Brain microvascular endothelial cell (primary cell): ENCODE data around the gene AGBL1.
"Not testable (repeated sequence)": the region's sequence is repeated elsewhere in the genome, so short reads cannot be mapped to it uniquely, and the experiment has no call there.

ENCODE experiments used
- DNase-seq: peaks from one replicate; pipeline ENCODE4 v3.0.0-alpha.2; 2020
- H3K27ac ChIP-seq: fragments of 250-450 bp; sonication (Bioruptor Pico); 2 replicates; pipeline ENCODE4 v1.5.1; 2020; ENCODE audit warnings: mild to moderate bottlenecking, moderate library complexity
- H3K27me3 ChIP-seq: fragments of 250-450 bp; sonication (Bioruptor Pico); replicated peaks from 2 replicates; pipeline ENCODE4 v1.5.1; 2020; ENCODE audit warnings: mild to moderate bottlenecking
- H3K36me3 ChIP-seq: fragments of 250-450 bp; sonication (Bioruptor Pico); replicated peaks from 2 replicates; pipeline ENCODE4 v1.5.1; 2020; ENCODE audit warnings: mild to moderate bottlenecking
- H3K4me3 ChIP-seq: 2 replicates; pipeline ENCODE4 v1.5.1; 2011; ENCODE audit warnings: low read depth, mild to moderate bottlenecking, control low read depth, low read length, moderate library complexity
- CTCF ChIP-seq: IDR thresholded peaks from 2 replicates; pipeline ENCODE4 v1.5.1; 2011; ENCODE audit warnings: low read depth, mild to moderate bottlenecking, moderate library complexity, low read length, control low read depth, inconsistent platforms; ENCODE audit errors: missing control alignments
- in situ Hi-C: cut with HindIII; loops from 2 replicates; pipeline ENCODE4 v1.10.0; 2017; ENCODE audit warnings: low sequenced_read_pairs, low pct_ligation_motif_present

AGBL1 gene

GRCh38 chr15:86121568-86122225, 42.0 kb downstream of the AGBL1 start:
- no peak overlapping the region for H3K4me3 ChIP-seq
- H3K27me3 ChIP-seq = no peaks in the 10 kb centered on the region
- no peak overlapping the region for H3K27ac ChIP-seq
- no peaks in the 10 kb centered on the region for H3K36me3 ChIP-seq
- no peak for DNase-seq
- no peak for TF ChIP-seq CTCF
- in situ Hi-C loops = no loop called here

- in situ Hi-C loops, H3K27ac ChIP-seq, DNase-seq, H3K4me3 ChIP-seq, H3K36me3 ChIP-seq, H3K27me3 ChIP-seq: not testable (repeated sequence)
These were observed 43.2 kb downstream of the AGBL1 start for GRCh38 chr15:86122691-86123391.

GRCh38 chr15:86125775-86126174, 46.1 kb downstream of the AGBL1 start:
- Histone ChIP-seq H3K4me3 (no peak overlapping the region), H3K27me3 (no peaks in the 10 kb centered on the region), H3K36me3 (no peaks in the 10 kb centered on the region), H3K27ac (no peak overlapping the region)
- in situ Hi-C loops = no loop called here
- DNase-seq = no peak
- no peak for TF ChIP-seq CTCF

- TF ChIP-seq CTCF = no peak
- Histone ChIP-seq H3K4me3 (no peak overlapping the region), H3K27me3 (no peaks in the 10 kb centered on the region), H3K27ac (no peak overlapping the region), H3K36me3 (no peaks in the 10 kb centered on the region)
- in situ Hi-C loops = no loop called here
- no peak for DNase-seq
These were observed 47.9 kb downstream of the AGBL1 start for GRCh38 chr15:86127547-86127946.

GRCh38 chr15:86135041-86135440, 55.4 kb downstream of the AGBL1 start:
- H3K36me3 ChIP-seq = no peaks in the 10 kb centered on the region
- H3K27me3 ChIP-seq = no peaks in the 10 kb centered on the region
- in situ Hi-C loops = no loop called here
- no peak overlapping the region for H3K27ac ChIP-seq
- DNase-seq = no peak
- TF ChIP-seq CTCF = no peak
- H3K4me3 ChIP-seq = no peak overlapping the region

GRCh38 chr15:86136861-86137260, 57.2 kb downstream of the AGBL1 start:
- DNase-seq = no peak
- Histone ChIP-seq H3K4me3 (no peak overlapping the region), H3K36me3 (no peaks in the 10 kb centered on the region), H3K27ac (no peak overlapping the region), H3K27me3 (no peaks in the 10 kb centered on the region)
- in situ Hi-C loops = no loop called here
- no peak for TF ChIP-seq CTCF
